Activated T-cell treated with anti-CD3 and anti-CD28 coated beads, Interleukin-2, amount 50 U/mL, for 1 hour (primary cell): ENCODE measurements around the gene DGKI.

Experiments
- DNase-seq: peaks from one replicate; pipeline ENCODE4 v3.0.0-alpha.2; 2020

DGKI gene

GRCh38 chr7:137846827-137847567, at the start of gene DGKI:
DGKI (minus strand) TSS chr7:137846974.
- no peak for DNase-seq

DNA sequence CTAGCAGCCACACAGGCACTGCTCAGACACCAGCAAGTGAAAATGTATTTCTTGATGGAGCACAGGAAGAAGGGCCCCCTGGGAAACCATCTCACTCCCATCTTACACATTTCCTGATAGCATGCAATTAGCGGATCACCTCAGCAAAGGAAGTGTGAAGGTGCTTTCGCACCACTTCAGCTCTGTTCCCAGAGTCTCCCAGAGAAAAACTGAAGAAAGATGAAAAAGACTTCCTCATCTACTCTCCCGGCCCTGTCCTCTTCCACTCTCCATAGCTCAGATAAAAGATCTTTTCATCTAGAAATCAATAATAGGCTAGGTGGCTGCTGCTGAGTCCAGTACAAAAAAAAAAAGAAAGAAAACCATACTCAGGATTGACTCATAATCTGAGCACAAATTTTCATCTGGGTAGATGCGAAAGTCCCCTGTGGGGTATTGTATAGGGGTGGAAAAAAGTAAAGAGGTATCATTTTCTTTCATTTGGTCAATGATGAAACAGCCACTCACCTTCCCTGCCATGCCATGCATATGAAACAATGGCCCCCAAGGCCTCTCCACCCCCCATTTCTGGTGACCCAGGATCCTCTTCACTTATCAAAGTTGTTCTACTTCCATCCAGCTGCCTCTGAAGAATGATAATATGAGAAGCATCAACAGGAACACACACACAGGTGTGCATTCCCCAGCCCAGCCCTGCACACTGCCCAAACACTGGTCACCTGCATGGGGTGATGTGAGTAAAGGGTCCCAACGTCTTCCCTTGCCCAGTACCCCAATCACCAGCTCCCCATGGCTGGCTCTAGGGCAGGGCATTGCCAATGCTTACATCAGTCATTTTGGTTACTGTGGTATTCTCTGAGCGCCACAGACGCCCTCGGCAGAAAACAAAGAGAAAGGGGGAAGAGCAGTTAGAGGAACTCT, 48.8 kb upstream of the DGKI start:
- DNase-seq, result no peak

DNA sequence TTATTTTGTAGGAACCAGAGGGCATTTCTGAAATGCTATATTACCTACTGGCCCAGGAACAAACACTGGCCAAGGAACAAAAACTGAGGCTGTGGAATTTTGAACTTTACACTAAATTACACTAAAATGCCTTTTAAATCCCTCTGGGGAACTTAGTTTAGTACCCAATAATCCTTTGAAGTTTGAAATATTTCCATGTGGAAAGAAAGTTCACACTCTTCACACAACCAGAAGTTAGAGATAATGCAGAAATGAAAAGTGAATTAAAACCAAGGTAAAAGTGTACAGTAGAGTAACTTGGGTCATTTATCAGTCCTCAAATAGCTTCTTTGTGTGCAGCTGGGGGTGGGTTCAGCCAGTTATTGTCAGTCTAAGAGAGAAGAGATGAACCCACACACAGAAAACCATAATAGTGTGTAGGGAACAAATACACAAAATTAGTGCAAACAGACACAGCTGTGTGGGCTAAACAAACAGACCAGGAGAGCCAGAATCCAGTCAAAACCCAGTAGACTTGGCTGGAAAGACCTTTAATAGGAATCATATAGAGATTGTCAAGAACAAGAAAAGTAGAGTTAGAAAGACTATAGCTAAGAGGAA, 46.5 kb upstream of the DGKI start:
- no peak for DNase-seq

DNA sequence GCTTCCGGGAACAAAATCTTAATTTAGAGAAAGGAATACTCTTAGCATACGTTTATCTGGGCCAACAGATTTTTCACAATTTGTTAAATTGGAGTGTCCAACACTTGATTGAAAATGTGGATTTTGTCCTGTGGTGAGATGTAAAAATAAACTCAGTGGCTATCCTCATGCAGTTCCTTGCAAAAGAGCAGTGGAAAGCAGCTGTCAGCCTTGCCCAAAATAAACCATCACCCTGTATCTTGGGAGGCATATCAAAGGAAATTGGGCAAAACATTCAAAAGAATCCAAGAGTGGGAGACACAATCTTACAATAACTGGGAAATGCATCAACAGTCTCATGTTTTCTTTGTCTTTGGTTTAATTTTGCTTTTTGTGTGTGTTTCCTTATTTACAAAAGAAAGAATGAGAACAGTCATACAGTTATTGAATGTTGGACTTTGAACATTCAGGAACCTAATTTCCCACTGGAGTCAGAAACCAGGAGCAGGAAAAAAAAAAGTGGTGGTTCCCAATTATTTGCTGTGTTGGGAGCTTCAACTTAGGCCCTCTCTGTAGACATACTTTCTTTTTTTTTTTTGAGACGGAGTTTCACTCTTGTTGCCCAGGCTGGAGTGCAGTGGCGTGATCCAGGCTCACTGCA, 44.4 kb upstream of the DGKI start:
- DNase-seq, result no peak

DNA sequence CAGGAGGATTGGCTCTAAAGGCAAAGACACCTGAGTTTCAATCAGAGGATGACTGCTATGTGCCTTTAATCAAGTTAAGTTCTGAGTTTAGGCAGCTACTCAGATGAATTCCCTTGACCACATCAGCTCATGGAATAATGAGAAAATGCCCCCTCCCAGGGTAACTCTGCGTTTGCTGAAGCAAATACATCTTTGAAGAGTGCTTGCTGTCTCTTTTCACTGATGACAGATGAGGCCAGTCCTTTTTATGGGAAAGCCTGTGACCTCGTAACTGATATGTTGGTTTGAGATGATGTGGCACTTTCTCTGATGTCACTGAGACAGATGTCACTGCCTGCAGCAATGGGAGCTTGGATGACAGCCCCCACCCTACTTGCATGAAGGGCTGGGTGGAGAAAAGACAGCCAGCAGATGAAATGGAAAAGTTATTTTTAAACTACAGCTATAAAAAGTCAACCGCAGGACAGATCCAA, 43.7 kb upstream of the DGKI start:
- DNase-seq, result no peak

GRCh38 chr7:137888241-137888640, 41.5 kb upstream of the DGKI start:
- DNase-seq, result no peak

DNA sequence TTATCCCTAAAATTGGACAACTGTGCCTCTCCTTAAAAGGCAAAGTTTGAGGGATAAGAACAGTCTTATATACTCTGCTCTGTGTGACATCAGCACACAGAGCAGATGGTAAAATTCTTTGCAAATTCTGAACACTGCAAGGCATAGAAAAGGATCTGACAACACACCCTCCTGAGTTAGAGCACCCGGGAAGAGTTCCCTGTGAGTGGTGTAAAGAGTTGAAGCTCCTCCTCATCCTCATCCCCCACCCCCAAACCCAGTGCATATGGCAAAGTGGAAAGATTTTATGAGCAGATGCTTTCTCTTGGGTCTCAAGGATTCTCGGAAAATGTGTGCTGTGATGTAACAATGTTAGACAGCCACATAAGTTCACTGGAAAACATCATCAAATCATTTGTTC, 40.0 kb upstream of the DGKI start:
- no peak for DNase-seq

DNA sequence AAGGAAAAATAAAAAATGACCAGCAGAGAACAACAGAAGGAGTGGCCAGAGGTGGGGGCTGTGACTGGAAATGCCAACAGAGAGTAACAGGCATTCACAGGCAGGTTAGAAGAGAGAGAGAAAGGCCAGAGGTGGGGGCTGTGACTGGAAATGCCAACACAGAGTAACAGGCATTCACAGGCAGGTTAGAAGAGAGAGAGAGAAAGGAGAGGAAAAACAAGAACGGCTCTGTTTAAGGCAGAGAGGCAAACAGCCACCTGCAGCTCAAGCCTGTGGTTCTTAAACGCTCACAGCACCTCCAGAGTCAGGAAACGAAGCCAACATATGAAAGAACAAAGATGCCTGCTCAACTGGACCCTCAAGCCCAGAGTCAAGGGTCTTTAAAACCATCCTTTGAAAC, 39.5 kb upstream of the DGKI start:
- DNase-seq, result no peak

GRCh38 chr7:137885678-137886077, 38.9 kb upstream of the DGKI start:
- DNase-seq, result no peak

- DNase-seq, result no peak
Measured at GRCh38 chr7:137882806-137883205, 36.0 kb upstream of the DGKI start.

DNA sequence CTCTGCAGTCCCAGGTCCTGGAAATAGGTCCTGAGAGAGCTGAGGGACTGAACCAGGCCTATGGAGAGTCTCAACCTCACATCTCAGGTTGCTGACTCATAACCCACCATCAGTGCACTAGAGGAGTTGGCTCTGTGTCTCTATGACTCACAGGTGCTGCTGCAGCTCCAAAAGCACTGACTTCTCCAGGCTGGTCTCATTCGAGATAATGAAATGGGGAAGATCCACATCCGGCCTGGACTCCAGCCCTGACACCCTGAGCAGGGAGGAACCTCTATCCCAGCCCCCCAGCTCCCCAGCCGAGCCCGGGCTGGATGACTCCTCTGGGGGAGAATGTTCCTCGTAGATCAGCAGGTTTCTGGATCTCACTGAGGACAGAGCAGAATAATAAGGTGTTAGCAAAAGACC, 35.5 kb upstream of the DGKI start:
- DNase-seq, result no peak

DNA sequence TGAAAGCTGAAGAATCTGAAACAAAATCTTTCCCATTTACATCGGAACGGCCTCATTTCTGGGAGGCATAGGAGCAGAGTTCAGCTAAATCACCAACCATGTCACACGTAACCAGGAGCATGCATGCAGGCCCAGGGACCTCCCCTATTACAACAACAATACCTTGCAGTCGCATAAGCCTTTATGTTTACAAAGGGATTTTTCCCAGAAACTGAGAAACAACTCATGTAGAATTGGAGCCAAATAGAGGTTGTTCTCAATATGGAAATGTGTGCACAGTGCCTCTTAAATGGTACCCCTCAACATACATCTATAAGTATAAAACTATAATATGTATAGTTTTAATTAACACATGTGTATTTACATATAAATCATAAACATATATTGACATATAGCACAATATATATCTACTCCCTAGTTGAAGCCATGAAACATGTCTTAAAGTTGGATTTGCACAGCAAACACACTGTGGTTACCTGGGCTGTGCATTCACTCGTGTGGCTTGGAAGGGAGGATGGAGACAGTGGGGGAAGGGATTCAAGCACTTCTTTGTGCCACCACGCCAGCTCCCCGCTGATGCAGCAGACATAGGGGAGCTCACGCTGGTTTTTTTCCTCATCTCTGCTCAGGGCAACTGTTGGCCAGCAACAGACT, 35.0 kb upstream of the DGKI start:
- DNase-seq, result no peak

GRCh38 chr7:137880432-137880831, 33.7 kb upstream of the DGKI start:
- DNase-seq, result no peak

DNA sequence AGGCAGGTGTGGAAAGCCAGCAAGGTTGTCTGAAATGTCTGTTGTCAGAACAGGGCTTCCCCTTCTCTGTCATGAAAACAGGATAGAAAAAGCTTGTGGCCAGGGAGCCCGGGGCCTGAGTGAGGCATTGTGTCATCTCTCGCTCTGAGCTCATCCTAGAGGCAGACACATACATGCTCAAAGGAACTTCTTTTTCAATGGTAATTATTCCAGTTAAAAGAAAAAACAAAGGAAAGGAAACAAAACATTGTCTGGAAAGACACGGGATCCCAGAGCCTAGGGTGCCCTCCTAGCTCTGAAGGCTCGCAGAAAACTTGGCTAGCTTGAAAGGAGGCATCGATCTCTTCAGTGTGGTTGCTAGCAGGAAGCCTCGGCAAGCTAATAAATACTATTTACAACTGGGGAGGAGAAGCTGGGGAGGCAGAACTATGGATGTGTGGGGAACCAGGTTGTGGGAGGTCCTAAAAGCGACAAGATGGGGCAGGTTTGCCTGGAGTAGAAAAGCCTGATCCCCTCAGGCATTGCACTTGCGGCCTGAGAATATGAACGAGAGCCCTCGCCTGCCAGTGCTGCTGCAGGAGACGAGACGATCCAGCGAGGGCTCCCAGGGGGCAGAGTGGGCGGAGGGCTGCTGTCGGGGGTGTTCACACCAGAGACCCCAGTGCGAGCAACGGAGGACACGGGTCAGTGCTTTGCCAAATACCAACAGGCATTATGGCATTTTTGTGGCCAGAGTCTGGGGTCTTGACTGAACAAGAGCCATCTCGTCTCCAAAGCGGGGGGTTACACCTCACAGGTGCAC, 32.8 kb upstream of the DGKI start:
- no peak for DNase-seq

DNA sequence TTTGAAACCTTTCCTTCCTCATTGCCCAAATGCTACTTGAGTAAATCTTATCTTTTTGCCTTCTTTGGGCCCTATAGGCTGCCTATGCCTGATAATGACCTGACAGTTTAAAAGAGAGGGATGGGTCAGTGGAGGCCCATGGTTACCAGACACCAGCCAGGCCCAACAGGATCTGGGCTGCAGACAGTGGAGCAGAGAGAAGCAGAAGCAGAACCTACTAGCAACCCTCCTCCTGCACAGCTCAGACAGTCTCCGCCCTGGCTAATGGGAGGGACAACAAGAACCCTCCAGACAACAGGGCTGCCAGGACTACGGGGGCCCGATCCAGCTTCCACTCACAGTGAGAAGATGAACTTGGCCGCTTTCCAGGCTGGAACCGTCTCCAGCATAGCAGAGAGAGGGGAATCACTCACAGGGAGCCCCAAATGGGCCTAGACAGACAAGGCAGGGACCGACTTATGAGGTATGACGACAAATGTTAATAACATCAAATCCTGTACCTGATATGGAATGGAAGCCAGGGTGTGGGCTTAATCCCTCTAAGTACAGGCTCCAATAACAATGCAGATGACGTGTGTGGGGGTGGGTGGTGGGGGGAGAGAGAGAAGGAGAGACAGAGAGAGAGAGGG, 31.7 kb upstream of the DGKI start:
- DNase-seq, result no peak

DNA sequence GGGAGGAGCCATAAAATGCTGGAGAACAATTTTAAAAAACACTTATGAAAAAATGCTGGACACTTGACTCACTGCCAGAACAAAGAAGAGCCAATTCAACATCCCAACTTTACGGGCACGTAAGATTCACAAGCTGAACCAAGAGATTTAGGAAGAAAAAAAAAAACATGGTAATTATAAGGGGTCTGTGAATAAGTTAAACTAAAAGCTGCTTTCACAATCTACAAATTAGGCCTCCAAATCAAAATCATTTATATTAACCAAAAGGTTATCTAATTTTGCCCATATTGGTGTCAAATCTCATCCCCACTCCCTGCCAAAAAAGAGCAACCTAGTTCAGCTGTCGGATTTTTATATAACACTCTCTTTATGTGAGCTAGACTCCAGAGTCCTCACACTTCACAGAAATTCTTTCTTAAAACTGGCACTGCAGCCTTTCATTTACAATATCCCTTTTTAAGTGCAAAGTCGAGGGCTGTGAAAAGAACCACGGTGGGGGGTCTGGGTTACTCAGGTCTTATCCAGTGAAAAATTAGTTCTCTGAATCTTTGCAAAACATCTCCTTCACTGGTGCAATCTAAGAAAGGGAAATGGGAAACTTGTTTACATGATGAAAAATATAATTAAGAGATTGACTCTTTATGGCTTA, 30.4 kb upstream of the DGKI start:
- DNase-seq, result no peak

GRCh38 chr7:137875746-137876145, 29.0 kb upstream of the DGKI start:
- DNase-seq, result no peak

DNA sequence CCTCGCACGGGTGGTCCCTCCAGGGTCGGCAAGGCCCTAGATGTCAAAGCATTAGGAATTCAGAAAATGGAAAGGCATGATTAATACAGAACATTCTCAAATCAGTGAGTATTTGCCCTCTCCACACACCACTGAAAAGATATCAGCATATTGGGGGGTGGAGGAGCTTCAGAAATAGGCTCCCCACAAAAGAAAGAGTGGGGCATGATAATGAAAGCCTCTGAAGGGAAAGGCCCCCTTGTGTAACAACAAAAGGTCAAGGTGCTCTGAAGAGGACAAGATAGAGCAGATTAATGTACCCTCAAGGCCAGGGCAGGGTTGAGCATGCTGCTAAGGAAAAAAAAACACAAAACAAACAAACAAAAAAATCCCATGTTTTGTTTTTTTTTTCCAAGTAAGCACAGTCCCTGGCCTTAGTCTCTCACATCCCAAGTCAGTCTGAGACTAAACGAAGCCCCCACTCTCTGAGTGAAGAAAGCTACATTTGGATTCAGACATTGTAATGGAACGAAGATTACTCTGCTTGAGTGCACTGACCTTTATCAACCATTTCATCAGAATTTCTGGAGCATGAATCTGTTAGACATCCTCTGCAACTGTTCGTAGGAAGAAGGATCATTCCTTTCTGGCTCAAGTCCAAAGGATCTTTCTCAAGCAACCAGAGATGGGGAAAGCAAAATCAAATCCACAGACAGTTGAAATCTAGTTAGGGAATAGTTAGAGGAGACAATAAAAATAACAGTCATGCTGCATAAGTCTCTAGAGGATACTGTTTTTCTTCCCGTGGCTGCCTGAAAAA, 27.4 kb upstream of the DGKI start:
- no peak for DNase-seq

DNA sequence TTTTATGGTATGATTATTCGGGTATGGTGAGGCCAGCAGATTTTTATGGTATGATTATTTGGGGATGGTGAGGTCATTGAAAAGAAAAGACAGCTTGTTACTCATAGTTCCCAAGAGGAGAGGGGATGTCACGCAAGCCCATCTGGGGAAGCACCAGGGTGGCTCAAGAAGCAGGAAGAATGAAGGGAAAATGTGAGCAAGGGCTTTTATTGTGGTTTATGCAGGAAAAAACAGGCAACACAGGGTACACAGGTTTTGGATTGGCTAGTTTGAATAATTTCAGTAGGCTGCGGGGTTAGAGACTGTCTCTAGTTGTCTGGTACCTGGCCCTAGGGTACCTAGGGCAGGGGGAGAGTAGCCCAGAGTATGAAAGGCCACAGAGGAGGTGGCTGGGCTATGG, 26.8 kb upstream of the DGKI start:
- DNase-seq, result no peak
